NCI-H526 (cell line): Measurements from ENCODE around the gene CRIM1.
"Not testable (repeated sequence)": the region's sequence is repeated elsewhere in the genome, so short reads cannot be mapped to it uniquely, and the experiment has no call there.

Experiments
- DNase-seq, 2 experiments: peaks; one replicate each; lab custom pipeline; 2025; lab: John Stamatoyannopoulos, UW

Gene CRIM1

GRCh38 chr2:36352701-36353100 is 2.9 kb upstream of the CRIM1 start:
- no peak for DNase-seq

- DNase-seq: no peak
Observed at GRCh38 chr2:36354811-36355150, 797 bp upstream of the CRIM1 start.

GRCh38 chr2:36355890-36356297 is 316 bp downstream of the CRIM1 start:
- DNase-seq: no peak

GRCh38 chr2:36356298-36356989 is 866 bp downstream of the CRIM1 start:
- peak; percentile 36 to 81 for DNase-seq

GRCh38 chr2:36356990-36357846 is 1.6 kb downstream of the CRIM1 start:
- DNase-seq: peak; percentile 54 to 65

GRCh38 chr2:36357847-36358659 is 2.5 kb downstream of the CRIM1 start:
- DNase-seq: peak; percentile 54 to 65

- peak in 1 of 2 experiments; percentile 28 for DNase-seq
Observed at GRCh38 chr2:36359067-36359466, 3.5 kb downstream of the CRIM1 start.

GRCh38 chr2:36360063-36360462 is 4.5 kb downstream of the CRIM1 start:
- DNase-seq: no peak

- no peak for DNase-seq
Observed at GRCh38 chr2:36360834-36361233, 5.3 kb downstream of the CRIM1 start.

GRCh38 chr2:36361396-36361795 is 5.8 kb downstream of the CRIM1 start:
- no peak for DNase-seq

- no peak for DNase-seq
Observed at GRCh38 chr2:36362291-36362690, 6.7 kb downstream of the CRIM1 start.

- DNase-seq: not testable (repeated sequence)
Observed at GRCh38 chr2:36363085-36363484, 7.5 kb downstream of the CRIM1 start.

GRCh38 chr2:36366491-36367120 is 11.0 kb downstream of the CRIM1 start:
- DNase-seq: no peak

- no peak for DNase-seq
Observed at GRCh38 chr2:36367486-36367885, 11.9 kb downstream of the CRIM1 start.

GRCh38 chr2:36367895-36368353 is 12.3 kb downstream of the CRIM1 start:
- DNase-seq: no peak

GRCh38 chr2:36368438-36368837 is 12.9 kb downstream of the CRIM1 start:
- no peak for DNase-seq

- DNase-seq: no peak
Observed at GRCh38 chr2:36369163-36369562, 13.6 kb downstream of the CRIM1 start.

- peak in 1 of 2 experiments; percentile 22 for DNase-seq
Observed at GRCh38 chr2:36369716-36370115, 14.1 kb downstream of the CRIM1 start.

GRCh38 chr2:36370281-36370680 is 14.7 kb downstream of the CRIM1 start:
- no peak for DNase-seq

GRCh38 chr2:36371070-36371874 is 15.7 kb downstream of the CRIM1 start:
- no peak for DNase-seq

GRCh38 chr2:36371928-36372391 is 16.4 kb downstream of the CRIM1 start:
- DNase-seq: no peak
